Body of pancreas (tissue), 4 donors: ENCODE measurements around the gene LPP. TPM values are rescaled to one million over a fixed set of nuclear protein-coding genes. Genes with fewer than 3 reads are reported as not detected.

Experiments
- ATAC-seq: fragments of 150-250 bp; one replicate; pipeline ENCODE4 v1.9.1; 2016
- DNase-seq, 4 donors: peaks; one replicate each; pipeline ENCODE4 v3.0.0-alpha.2; 2019
- H3K27ac ChIP-seq, 4 donors: fragments of 200-600 bp; sonication (generic); 1 replicate in 3 of 4; 2 replicates in 1 of 4; pipeline versions ENCODE4 v1.5.1 to v1.6.1; 2016 to 2019; ENCODE audit warnings: mild to moderate bottlenecking in 1 of 4, mixed read lengths in 1 of 4, moderate library complexity in 1 of 4
- H3K27me3 ChIP-seq, 2 donors: fragments of 200-600 bp; sonication (generic); one replicate each; pipeline ENCODE4 v1.6.0; 2016; ENCODE audit warnings: mild to moderate bottlenecking in 1 of 2
- H3K36me3 ChIP-seq, 2 donors: fragments of 200-600 bp; sonication (generic); replicated peaks in 1 of 2; 2 replicates each; pipeline ENCODE4 v1.5.1; 2016; ENCODE audit warnings: low read depth in 2 of 2; ENCODE audit not compliant: insufficient read depth in 1 of 2
- H3K4me1 ChIP-seq: fragments of 200-600 bp; sonication (generic); one replicate; pipeline ENCODE4 v1.6.0; 2016
- H3K4me3 ChIP-seq, 2 donors: fragments of 200-600 bp; sonication (generic); 1 replicate in 1 of 2; 2 replicates in 1 of 2; pipeline ENCODE4 v1.5.1; 2016 to 2019
- H3K9me3 ChIP-seq, 3 donors: fragments of 200-600 bp; sonication (generic); 1 replicate in 2 of 3; 2 replicates in 1 of 3; pipeline ENCODE4 v1.5.1; 2016
- POLR2A ChIP-seq, 3 donors: fragments of 450-650 bp; IDR thresholded peaks; one replicate each; pipeline ENCODE4 v1.6.1; 2016; ENCODE audit warnings: antibody characterized with exemption in 3 of 3, mild to moderate bottlenecking in 2 of 3
- WGBS, 2 donors: methylation state at CpG; one replicate each; pipeline ENCODE4 v1.1.5; 2017; 5-methylcytosine and 5-hydroxymethylcytosine counted together
- intact Hi-C: fragments of 100-400 bp; cut with DNase I; formaldehyde crosslinking; loops from one replicate; pipeline ENCODE4 v1.15.1; 2023
- total RNA-seq, 2 donors: library from RNA; depleted of rRNA; stranded (reverse); fragments of >200 nt; gene quantifications; one replicate each; pipeline ENCODE4 v1.1.0, GENCODE V29; 2016
- TF ChIP-seq, protein P1 (sequence below), 7 experiments: fragments of 450-650 bp in 4 of 7; fragments of 200-600 bp in 3 of 7; sonication (generic) in 3 of 7; IDR thresholded peaks; one replicate each; pipeline ENCODE4 v1.5.1; 2016 to 2019; ENCODE audit warnings: antibody characterized with exemption in 7 of 7

LPP gene
- total RNA-seq, 2 donors from 2014 or later: 60.6 to 65.1 TPM

DNA sequence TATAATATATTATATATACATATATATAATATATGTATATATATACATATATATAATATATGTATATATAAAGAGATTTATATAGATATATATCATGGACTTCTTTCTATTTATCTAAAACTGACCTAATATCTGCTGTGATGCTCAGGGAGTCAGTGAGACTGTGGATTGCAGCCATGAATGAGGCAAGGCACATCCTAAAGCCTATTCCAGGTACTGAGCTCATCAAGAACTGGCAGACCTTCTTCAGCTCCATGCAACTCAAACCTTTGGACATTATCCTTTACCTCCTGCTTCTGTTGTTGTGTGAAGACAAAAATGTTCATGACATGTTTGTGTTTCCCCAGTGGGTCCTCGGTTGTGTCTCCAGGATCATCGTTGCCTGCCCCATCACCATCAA is 7.7 kb upstream of the LPP start:
- DNase-seq (no peak), ATAC-seq (no peak)
- H3K4me1 ChIP-seq: no peaks in the 10 kb centered on the region
- TF ChIP-seq POLR2A (IDR thresholded peaks at IDR 0.05): no peak
- TF ChIP-seq, protein P1, sequence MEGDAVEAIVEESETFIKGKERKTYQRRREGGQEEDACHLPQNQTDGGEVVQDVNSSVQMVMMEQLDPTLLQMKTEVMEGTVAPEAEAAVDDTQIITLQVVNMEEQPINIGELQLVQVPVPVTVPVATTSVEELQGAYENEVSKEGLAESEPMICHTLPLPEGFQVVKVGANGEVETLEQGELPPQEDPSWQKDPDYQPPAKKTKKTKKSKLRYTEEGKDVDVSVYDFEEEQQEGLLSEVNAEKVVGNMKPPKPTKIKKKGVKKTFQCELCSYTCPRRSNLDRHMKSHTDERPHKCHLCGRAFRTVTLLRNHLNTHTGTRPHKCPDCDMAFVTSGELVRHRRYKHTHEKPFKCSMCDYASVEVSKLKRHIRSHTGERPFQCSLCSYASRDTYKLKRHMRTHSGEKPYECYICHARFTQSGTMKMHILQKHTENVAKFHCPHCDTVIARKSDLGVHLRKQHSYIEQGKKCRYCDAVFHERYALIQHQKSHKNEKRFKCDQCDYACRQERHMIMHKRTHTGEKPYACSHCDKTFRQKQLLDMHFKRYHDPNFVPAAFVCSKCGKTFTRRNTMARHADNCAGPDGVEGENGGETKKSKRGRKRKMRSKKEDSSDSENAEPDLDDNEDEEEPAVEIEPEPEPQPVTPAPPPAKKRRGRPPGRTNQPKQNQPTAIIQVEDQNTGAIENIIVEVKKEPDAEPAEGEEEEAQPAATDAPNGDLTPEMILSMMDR (IDR thresholded peaks at IDR 0.05): no peak
- intact Hi-C loops: no loop called here
- no peak overlapping the region for H3K27ac ChIP-seq
- H3K4me3 ChIP-seq: no peak overlapping the region
- 94 to 95% methylated on average over 2 of the region's 2 CpGs for WGBS, 2 donors
- H3K9me3 ChIP-seq: no peaks in the 10 kb centered on the region
- no peaks in the 10 kb centered on the region for H3K36me3 ChIP-seq
- no peaks in the 10 kb centered on the region for H3K27me3 ChIP-seq

DNA sequence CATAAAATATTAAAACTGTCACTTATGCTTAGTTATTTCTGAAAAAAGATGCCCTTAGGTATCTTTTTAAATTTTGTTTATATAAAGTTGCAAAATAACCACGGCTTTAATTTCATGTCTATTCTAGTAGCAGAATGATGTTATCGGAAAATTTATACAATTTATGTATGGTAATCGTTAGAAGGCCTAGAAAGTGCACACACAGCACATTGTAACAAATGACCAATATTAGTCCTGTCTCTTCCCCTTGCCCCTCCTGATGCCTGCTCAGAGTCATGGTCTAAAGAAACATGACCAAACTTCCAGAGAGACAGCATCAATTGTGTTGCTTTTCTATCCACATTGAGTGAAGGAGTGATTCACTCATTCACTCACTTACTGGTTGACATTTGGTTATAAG is 6.2 kb upstream of the LPP start:
- H3K36me3 ChIP-seq: no peaks in the 10 kb centered on the region
- H3K4me1 ChIP-seq: peaks cover 7% of the 10 kb centered on the region
- H3K27me3 ChIP-seq: no peaks in the 10 kb centered on the region
- WGBS, 2 donors: 87 to 90% methylated on average over 3 of the region's 3 CpGs
- no peak for TF ChIP-seq POLR2A (IDR thresholded peaks at IDR 0.05)
- TF ChIP-seq, protein P1 (IDR thresholded peaks at IDR 0.05): no peak
- DNase-seq (no peak), ATAC-seq (no peak)
- no peaks in the 10 kb centered on the region for H3K9me3 ChIP-seq
- intact Hi-C loops: no loop called here
- no peak overlapping the region for H3K27ac ChIP-seq
- H3K4me3 ChIP-seq: no peak overlapping the region

DNA sequence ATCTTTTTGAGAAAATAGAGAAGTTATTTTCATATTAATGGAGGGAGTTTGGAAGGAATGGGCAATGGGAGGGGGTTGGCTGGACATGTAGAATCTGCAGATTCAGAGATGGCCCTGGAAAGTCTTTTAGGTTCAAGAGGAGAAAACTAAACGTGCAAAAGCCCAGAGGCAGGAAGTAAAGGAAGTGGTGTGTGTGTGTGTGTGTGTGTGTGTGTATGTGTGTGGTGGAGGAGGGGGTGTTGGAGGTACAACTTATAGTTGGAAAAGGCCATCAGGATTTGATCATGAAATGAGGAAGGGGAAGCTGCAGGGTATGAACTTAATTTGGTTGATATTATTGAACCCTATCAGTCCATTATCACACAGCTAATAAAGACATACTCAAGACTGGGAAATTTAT is 5.6 kb upstream of the LPP start:
- peaks cover 12% of the 10 kb centered on the region for H3K4me1 ChIP-seq
- ATAC-seq (no peak), DNase-seq (no peak)
- TF ChIP-seq POLR2A (IDR thresholded peaks at IDR 0.05): no peak
- TF ChIP-seq, protein P1 (IDR thresholded peaks at IDR 0.05): no peak
- no peaks in the 10 kb centered on the region for H3K27me3 ChIP-seq
- H3K9me3 ChIP-seq: no peaks in the 10 kb centered on the region
- 33 to 67% methylated on average over 1 of the region's 1 CpG for WGBS, 2 donors
- no peak overlapping the region for H3K4me3 ChIP-seq
- no peak overlapping the region for H3K27ac ChIP-seq
- no peaks in the 10 kb centered on the region for H3K36me3 ChIP-seq
- intact Hi-C loops: no loop called here

DNA sequence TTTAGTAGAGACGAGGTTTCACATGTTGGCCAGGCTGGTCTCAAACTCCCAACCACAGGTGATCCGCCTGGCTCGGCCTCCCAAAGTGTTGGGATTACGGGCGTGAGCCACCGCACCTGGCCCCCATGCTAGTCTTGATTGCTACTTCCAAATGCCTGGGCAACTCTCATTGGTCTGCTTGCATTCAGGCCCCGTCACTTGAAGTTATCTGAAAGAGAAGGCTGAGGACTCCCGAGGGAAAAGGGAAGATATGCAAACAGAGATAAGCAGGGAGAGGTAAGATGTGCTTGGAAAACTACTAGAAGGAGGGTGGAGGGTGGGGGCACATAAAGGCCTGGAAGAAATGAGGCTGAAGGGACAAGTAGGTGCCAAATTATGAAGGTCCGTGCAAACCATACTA is 4.4 kb upstream of the LPP start:
- intact Hi-C loops: no loop called here
- TF ChIP-seq, protein P1 (IDR thresholded peaks at IDR 0.05): no peak
- TF ChIP-seq POLR2A (IDR thresholded peaks at IDR 0.05): no peak
- Histone ChIP-seq H3K27ac (no peak overlapping the region), H3K4me1 (peaks cover 16% of the 10 kb centered on the region), H3K4me3 (no peak overlapping the region), H3K36me3 (no peaks in the 10 kb centered on the region), H3K27me3 (no peaks in the 10 kb centered on the region), H3K9me3 (no peaks in the 10 kb centered on the region)
- DNase-seq (no peak), ATAC-seq (no peak)
- WGBS, 2 donors: 84 to 88% methylated on average over 9 of the region's 9 CpGs

DNA sequence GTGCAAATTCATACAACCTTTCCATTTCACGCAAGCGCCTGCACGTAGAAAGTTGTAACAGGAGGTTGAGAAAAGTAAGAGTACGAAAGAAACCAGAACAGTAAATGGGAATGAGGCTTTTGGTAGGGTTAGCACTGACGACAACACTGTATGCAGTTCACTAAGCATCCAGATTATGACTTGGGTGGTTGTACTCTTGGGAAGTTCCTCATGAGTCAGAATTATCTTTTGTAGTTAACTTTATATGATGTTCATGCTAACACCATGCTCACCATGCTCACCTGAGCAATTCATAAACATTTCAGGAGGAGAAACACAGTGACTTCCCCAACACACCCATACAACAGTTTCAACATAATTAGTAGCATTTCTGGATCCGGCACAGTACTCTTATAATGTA is 3.0 kb upstream of the LPP start:
- Histone ChIP-seq H3K9me3 (no peaks in the 10 kb centered on the region), H3K4me3 (no peak overlapping the region), H3K36me3 (no peaks in the 10 kb centered on the region), H3K27me3 (no peaks in the 10 kb centered on the region), H3K27ac (no peak overlapping the region), H3K4me1 (peaks cover 30% of the 10 kb centered on the region)
- intact Hi-C loops: no loop called here
- no peak for TF ChIP-seq POLR2A (IDR thresholded peaks at IDR 0.05)
- TF ChIP-seq, protein P1 (IDR thresholded peaks at IDR 0.05): no peak
- DNase-seq: no peak
- WGBS, 2 donors: 90 to 94% methylated on average over 6 of the region's 6 CpGs
- ATAC-seq: no peak
